Prostate gland (tissue), 2 donors: ENCODE data around the gene SCTR.

Source experiments
- POLR2A ChIP-seq: fragments of 450-650 bp; IDR thresholded peaks from one replicate; pipeline ENCODE4 v1.6.1; 2016; ENCODE audit warnings: antibody characterized with exemption, mild to moderate bottlenecking
- TF ChIP-seq, protein P1 (sequence below), 4 experiments: fragments of 200-600 bp in 2 of 4; fragments of 450-650 bp in 2 of 4; sonication (generic) in 2 of 4; IDR thresholded peaks; 1 replicate in 3 of 4; 2 replicates in 1 of 4; pipeline ENCODE4 v1.5.1; 2016 to 2019; ENCODE audit warnings: antibody characterized with exemption in 4 of 4, mild to moderate bottlenecking in 2 of 4, moderate library complexity in 2 of 4

DNA sequence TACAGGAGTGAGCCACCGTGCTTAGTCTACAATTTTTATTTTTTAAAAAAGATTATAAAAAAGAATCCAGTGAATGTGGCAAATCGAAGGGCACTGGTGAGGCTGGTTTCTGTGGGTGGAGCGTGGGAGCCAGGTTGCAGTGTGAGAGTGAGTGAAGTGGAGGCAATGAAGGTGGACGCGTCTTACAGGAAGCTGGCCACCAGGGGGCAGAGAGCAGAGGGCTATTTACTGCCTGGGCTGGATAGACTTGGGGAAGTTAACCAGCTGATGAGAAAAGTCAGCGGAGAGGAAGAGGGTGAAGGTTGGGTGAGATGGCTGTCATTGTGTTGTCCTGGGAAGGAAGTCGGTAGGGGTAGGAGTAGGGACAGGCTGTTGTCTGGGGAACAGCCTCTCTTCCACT lies 6.8 kb downstream of the SCTR start:
- TF ChIP-seq, protein P1, sequence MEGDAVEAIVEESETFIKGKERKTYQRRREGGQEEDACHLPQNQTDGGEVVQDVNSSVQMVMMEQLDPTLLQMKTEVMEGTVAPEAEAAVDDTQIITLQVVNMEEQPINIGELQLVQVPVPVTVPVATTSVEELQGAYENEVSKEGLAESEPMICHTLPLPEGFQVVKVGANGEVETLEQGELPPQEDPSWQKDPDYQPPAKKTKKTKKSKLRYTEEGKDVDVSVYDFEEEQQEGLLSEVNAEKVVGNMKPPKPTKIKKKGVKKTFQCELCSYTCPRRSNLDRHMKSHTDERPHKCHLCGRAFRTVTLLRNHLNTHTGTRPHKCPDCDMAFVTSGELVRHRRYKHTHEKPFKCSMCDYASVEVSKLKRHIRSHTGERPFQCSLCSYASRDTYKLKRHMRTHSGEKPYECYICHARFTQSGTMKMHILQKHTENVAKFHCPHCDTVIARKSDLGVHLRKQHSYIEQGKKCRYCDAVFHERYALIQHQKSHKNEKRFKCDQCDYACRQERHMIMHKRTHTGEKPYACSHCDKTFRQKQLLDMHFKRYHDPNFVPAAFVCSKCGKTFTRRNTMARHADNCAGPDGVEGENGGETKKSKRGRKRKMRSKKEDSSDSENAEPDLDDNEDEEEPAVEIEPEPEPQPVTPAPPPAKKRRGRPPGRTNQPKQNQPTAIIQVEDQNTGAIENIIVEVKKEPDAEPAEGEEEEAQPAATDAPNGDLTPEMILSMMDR (IDR thresholded peaks at IDR 0.05), result peak in 2 of 4 experiments; percentile 28 to 50
- no peak for TF ChIP-seq POLR2A
